ENCODE data around the gene LSS.

The LSS gene

DNA sequence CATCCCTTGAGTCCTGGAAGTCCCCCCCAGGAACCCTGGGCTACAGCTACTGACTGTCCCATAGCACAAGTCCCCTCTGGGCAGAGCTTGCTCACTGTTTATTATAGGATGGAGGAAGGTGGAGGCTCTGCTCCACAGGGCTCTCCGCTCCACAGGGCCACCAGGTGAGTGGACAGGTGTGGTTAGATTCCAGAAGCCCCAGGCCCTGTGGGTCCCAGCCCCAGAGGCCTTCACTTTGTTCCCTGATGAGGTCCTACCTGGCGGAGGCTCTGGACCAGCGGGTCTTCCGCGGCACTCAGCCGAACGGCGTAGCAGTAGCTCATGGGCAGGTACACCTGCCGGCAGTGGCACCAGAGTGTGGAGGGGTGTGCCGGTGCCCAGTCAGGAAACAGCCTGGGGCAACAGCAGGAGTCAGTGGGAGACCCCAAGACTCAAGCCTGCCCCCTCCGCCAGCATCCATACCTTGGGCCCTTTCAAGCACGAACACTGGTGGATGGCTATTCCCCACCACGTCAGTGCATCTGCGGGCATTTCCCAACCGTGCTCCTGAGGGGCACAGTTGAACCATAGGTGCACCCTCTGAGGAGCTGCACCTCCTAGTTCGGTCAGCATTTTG is 12.3 kb downstream of the LSS start:
- TF ChIP-seq, protein P1, sequence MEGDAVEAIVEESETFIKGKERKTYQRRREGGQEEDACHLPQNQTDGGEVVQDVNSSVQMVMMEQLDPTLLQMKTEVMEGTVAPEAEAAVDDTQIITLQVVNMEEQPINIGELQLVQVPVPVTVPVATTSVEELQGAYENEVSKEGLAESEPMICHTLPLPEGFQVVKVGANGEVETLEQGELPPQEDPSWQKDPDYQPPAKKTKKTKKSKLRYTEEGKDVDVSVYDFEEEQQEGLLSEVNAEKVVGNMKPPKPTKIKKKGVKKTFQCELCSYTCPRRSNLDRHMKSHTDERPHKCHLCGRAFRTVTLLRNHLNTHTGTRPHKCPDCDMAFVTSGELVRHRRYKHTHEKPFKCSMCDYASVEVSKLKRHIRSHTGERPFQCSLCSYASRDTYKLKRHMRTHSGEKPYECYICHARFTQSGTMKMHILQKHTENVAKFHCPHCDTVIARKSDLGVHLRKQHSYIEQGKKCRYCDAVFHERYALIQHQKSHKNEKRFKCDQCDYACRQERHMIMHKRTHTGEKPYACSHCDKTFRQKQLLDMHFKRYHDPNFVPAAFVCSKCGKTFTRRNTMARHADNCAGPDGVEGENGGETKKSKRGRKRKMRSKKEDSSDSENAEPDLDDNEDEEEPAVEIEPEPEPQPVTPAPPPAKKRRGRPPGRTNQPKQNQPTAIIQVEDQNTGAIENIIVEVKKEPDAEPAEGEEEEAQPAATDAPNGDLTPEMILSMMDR (conservative IDR thresholded peaks at IDR 0.05): no peak
- no peak for TF ChIP-seq ZFX (IDR thresholded peaks at IDR 0.05)
- no peak overlapping the region for H3K27ac ChIP-seq

DNA sequence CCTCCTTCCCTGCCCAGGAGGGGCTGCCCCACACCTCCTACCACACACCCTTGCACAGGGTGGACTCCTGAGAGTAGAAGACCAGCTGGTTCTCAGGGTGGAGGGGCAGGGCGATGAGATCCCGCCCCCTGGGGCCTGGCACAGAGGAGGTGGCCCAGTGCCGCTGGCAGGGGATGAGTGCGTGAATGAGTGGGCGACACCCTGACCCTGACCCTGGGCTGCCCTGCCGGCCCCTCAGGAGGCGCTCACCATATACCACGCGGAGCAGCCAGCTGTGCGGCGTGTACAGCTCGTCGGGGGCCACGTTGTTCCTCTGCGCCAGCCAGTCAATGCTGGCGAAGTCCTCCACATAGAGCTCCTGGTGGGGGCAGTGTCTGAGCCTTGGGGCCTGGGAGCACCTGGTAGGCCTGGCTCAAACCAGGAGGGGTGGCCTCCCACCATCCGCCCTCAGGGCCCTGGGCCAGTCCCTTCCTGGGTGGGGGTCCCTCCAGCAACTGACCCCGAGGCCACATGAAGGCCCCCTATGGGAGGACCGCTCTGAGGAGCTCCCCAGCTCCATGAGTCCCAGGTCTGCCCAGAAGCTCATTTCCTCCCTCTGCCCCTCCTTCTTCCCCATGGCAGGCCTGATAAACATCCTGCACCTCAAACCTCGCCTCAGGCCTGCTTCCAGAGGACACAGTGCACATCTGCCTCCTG is 13.0 kb downstream of the LSS start:
- H3K27ac ChIP-seq: no peak overlapping the region
- TF ChIP-seq, protein P1 (conservative IDR thresholded peaks at IDR 0.05): no peak
- TF ChIP-seq ZFX (IDR thresholded peaks at IDR 0.05): no peak

DNA sequence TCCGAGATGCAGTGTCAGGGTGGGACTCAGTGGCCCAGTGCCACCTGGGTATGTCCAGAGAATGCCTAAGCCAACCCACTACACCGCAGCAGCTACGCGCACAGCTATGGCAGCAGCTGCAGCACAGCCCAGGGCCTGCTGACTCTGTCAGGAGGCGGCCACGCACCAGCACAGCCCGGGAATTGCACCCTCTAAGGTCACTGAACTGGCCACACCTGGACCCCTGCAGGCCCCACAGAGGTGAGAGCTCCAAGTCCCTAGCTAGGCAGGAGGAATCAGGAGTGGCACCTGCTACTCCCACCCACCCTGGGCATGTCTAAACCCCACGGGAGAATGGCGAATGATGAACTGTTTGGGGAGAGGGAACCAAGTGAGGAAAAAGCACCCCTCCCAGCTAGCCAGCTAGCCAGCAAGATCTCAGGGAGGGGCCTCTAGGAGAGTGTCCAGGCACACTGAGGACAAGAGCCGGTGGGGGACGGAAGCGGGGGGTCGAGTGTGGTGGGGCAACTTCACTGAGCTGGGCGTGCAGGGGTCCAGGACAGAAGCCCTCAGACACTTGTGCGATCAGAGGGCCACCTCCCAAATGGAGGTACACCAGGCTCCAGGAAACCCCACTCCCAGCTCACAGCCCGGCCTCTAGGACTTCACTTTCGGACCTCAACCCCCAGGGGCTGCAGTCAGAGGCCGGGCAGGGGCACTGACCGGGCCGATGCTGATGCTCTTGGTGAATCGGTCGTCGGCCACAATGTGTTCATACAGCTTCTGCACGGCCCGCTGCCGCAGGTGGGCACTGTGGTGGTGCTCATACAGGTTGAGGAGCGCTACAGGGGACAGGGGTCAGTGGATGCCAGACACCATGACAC is 13.9 kb downstream of the LSS start:
- no peak for TF ChIP-seq ZFX (IDR thresholded peaks at IDR 0.05)
- TF ChIP-seq, protein P1 (conservative IDR thresholded peaks at IDR 0.05): no peak
- H3K27ac ChIP-seq: no peak overlapping the region

DNA sequence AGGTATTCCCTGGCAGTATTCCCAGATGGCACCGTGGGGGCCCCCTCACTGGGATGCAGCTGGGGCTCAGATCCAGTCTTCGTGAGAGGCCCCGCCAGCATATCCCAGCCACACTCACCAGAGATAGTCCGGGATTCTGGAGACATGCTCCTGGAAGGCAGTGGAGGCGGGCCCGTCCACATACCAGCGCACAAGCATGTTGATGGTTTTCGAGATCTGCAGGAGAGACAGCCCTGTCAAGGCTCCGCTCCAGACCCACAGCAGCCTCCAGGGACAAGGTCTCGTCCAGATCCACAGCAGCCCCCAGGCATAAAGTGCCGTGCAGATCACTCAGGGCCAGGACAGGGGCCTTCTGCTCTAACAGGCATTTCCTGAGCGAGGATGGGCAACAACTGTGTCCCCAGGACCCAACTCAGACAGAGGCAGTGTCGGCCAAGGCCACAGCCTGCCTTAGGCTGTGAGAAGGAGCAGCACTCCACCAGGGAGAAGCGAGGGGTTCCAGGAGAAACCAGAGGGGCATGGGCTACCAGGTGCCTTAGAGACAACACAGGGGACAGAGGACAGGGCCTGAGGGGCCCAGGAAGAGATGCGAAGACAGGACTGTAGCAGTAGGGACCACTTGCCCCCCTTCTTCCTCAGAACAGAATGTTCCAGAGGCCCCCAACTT is 14.8 kb downstream of the LSS start:
- H3K27ac ChIP-seq: no peak overlapping the region
- no peak for TF ChIP-seq ZFX (IDR thresholded peaks at IDR 0.05)
- TF ChIP-seq, protein P1 (conservative IDR thresholded peaks at IDR 0.05): no peak

DNA sequence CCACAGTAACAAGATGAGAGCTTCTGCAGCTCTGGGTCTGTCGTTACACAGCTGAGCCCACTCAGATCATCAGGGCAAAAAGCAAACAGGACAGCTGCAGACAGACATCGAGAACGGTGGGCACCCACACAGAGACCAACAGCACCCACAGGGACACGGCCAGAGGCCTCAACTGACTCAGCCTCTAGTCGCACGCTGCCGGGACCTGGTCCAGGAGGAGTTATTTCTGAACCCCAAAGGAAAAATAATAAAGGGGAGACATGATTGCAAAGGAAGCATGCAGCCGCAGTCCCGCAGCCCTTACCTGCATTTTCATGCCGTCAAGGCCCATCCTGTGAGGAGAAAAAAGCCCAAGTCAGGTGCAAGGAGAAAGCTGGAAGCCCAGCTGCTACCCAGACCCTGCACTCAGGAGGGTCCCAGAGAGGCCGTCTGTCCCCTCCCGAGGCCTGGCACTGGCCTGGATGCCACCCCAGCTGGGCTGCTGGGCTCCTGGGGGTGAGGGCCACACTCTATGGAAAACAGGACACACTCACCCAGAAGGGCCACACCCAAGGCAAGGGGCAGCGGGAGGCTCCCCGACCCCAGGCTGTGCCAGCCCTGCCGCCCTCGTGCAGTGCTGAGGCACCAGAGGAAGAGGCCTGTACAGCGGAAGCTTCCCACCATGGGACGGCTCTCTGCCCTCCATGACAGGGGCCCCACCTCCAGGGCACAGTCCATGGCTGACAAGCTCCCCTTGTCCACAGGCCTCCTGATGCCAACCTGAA is 15.7 kb downstream of the LSS start:
- no peak overlapping the region for H3K27ac ChIP-seq
- TF ChIP-seq, protein P1 (conservative IDR thresholded peaks at IDR 0.05): no peak
- TF ChIP-seq ZFX (IDR thresholded peaks at IDR 0.05): no peak

DNA sequence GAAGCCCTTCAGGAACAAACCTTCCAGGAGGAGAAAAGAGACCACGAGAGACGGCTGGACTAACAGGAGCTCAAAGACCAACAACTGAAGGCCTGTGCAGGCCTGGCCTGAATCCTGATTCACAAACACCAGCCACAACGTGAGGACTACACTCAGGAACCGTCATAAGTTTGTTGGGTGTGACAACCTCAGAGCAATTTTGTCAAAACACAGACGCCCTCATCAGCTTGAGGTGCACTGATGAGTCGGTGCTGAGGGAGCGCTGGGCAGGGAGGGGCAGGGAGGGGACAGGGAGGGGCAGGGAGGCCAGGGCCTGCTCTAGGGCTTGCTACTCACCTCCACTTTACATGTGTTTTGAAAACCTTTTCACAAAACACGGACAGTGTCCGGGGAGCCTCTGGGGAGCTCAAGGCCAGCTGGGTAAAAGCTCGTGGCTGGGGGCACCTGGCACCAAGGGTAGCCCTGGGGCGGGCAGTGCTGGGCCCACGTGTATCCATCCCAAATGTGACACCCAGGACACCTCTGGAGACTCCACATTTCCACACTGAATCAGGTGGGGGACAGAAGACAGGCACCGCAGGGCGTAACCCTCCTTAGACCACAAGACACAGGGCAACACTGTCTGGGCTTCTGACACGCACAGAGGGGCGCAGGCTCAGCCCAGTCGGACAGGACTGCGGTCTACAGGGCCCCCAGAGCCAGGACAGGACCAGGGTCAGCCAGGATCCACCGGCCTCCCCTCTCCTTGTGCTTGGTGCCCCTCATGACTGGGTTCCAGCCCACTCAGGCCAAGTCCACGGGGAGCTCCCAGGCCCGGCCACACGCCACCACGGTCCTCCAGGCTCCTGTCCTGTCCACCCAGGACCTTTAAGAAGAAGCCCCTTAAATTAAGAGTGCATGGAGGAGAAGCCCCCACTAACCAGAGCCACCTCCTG is 16.5 kb downstream of the LSS start:
- H3K27ac ChIP-seq: no peak overlapping the region
- TF ChIP-seq, protein P1 (conservative IDR thresholded peaks at IDR 0.05): no peak
- no peak for TF ChIP-seq ZFX (IDR thresholded peaks at IDR 0.05)
